GM19467 (cell line): Measurements from ENCODE around the gene BACE2.

Source experiments
- ATAC-seq: cut with Tn5 transposase; IDR thresholded peaks from one replicate; pipeline ENCODE4 v1.9.1; 2021; ENCODE audit warnings: mild to moderate bottlenecking, moderate library complexity; ENCODE audit not compliant: unreplicated experiment

The BACE2 gene

DNA sequence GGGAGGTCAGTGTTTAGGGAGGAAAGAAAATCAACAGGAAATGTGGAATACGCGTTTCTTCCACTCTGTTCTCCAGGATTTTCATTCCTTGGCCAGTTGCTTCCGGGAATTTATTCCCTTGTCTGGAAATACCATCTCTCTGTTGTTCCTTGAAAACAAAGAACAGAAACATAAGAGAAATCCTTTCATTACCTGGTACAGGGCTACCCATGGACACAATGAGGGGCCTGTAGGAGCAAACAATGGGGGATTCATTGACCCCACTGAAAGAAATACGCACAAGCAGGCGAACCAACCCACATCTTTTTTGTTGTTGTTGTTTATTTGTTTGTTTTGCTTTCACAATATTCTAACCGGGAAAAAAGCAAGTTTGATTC lies 20.0 kb upstream of the BACE2 start:
- no peak for ATAC-seq

DNA sequence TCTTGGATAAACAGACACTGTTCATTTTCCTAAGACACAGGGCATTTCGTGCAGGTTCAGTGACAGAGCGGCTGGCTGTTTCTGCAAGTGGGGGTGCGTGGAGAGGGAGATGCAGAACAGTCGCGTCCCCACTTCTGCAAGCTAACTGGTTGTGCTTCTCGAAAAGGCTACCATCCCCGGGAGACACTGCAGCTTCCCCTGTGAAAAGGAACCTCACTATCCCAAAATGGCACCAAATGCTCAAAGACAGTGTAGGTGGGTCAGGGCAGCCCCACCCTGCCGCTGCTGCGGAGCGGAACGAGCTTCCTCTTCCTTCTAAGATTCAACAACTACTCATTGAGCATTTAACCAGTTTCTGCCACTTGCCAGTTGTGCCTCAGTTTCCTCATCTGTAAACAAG lies 19.2 kb upstream of the BACE2 start:
- no peak for ATAC-seq

DNA sequence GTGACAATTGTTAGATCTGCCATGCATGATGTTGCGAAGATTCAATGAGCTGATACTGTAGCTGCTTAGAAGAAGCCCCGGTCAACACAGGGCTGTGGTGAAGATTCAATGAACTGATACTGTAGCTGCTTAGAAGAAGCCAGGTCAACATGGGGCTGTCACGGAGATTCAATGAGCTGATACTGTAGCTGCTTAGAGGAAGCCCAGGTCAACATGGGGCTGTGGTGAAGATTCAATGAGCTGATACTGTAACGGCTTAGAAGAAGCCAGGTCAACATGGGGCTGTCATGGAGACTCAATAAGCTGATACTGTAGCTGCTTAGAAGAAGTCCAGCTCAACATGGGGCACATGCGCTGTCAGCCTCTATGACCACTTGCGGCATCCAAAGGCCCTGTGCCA lies 18.8 kb upstream of the BACE2 start:
- no peak for ATAC-seq

GRCh38 chr21:41152147-41152546 lies 15.8 kb upstream of the BACE2 start:
- ATAC-seq, result no peak

DNA sequence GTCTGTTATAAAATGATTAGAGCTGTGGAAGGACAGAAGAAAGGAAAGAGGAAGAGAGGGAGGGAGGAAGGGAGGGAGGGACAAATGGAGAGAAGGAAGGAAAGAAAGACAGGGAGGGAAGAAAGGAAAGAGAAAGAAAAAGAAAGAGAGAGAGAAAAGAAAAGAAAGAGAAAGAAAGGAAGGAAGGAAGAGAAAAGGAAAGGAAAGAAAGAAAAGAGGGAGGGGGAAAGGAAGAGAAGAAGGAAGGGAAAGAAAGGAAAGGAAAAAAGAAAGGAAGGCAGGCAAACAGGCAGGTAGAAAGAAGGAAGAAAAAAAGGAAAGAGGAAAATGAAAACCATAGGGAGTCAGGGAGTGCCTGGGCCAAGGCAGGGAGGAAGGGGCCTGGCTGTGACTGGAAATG lies 14.5 kb upstream of the BACE2 start:
- ATAC-seq, result no peak

DNA sequence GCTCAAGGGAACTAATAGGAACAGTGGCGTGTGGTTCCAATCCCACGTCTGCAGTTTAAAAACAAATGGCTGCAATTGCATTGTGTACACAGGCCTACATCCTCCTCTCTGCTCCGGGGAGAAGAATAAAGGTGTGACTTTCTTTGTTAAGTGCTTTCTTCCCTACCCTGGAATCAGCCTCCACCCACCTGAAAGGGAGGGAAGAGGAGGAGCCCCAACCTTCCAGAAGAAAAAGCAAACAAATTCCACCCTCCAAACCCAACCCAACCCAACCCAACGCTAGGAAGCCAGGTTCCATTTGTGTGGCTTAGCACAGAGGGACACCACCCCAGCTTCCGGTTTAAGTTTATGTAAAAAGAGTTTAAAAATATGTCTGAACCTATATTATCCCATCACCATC lies 11.8 kb upstream of the BACE2 start:
- ATAC-seq, result no peak

DNA sequence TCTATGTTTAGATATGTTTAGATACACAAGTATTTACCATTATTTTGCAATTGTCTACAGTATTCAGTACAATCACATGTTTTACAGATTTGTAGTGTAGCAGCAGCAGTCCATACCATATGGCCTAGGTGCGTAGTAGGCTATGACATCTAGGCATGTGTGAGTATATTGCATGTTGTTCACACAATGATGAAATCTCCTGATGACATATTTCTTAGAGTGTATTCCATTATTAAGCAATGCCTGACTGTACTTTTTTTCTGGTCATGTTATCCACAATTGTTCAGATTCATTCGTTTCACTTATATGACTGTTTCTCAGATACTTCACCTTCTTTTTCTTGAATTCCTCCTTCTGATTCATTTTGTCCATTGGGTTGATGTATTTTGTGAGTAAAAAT lies 9.9 kb upstream of the BACE2 start:
- no peak for ATAC-seq

- ATAC-seq, result no peak
Observed at GRCh38 chr21:41160036-41160435, 7.9 kb upstream of the BACE2 start.

GRCh38 chr21:41161428-41161827 lies 6.5 kb upstream of the BACE2 start:
- no peak for ATAC-seq

- ATAC-seq, result no peak
Observed at GRCh38 chr21:41162096-41162495, 5.9 kb upstream of the BACE2 start.

DNA sequence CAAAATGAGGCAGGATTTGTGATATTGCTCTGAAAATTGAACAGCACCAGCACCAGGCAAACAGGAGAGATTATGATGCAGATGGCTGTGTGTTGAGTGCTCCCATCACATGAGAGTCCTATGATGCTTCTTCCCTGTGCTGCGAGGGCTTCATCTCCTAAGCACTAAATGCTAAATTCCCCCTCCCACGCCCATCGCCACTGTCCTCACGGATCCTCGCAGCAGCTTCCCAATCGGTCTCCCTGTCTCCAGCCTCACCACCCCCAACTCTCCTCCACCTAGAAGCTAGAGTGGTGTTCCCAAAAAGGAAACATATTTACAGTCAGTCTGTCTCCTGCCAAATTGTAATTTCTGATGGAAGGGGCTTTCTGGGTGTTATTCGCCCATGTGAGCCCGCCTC lies 4.9 kb upstream of the BACE2 start:
- ATAC-seq, result no peak

- no peak for ATAC-seq
Observed at GRCh38 chr21:41164052-41164451, 3.9 kb upstream of the BACE2 start.

DNA sequence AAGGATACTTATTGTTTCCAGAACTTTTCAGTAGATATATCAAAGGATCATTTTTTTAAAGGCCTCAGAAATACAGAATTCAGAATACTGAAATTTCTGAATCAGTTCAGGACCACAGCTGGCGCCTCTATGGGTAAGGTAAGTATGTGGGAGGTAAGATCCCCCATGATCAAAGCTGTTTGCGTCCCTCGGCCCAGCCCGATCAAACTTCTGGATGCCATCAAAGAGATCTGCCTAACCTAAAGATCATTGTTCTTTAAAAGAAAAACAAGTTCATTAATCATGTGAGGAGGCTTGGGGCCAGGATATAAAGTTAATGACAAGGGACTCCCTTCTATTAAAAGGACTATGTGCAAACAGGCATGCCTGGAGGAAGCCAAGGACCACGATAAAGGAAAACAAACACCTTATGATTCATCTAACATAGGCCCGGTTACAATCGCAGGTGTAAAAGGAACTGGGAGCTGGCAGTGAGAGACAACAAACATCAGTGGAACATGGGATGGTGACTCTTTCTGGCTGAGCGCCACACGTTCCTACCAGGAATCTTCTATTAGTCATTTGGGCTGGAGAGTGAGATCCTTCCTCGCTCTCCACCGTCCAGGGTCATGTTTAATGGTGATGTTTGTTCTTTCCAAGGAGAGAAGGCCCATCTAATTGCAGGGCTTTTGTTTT lies 2.8 kb upstream of the BACE2 start:
- ATAC-seq, result no peak

DNA sequence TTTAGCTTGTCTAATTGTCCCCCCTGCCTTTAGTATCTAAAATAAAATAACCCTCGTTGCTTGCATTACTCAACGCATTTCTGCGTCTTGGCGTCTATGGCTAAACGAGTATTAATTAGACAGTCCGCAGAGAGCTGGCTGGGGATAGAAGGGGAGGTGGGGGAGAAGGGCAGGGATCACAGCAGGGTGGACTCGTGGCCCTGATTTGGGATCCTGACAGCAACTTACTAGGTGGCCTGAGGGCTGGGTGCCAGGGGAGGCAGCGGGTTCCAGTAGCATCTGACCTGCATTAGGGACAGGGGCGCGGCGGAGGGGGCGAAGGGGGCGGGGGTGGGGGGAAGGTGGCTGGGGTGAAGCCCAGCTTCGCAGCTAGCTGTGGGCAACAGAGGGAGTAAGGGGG lies 1.1 kb upstream of the BACE2 start:
- ATAC-seq, result no peak

DNA sequence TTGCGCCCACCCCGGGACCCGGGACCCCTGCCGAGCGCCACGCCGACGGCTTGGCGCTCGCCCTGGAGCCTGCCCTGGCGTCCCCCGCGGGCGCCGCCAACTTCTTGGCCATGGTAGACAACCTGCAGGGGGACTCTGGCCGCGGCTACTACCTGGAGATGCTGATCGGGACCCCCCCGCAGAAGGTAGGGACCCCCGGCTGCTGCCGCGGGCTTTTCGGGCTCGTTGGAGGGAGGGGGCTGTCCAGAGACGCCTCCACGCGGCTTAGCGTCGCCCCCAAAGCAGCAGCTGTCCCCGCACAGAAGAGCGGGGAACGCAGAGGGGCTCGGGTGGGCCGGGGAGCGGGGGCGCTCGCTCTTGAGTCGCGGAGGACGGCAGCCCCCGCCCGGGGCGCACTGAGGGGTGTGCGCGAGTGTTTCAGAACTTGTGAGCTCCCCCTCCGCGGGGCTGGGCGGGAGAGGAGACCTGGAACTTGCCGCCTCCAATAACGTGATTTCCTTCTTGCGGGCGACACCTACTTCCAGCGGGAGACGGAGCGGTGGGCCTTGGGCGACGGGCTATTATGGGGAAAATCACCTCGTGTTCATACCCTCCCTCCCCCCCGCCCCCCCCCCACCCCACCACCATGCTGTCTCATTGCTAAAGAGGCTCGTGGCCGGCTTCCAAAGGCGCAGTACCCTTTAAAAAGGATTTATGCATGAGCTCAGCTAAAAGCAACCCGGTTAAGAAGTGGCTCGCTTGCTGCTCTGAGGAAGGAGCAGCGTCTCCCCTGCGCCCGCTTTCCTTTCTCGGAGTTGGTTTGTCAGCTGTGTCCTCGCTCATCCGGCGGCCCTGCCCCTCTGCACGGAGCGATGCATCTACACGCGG lies 664 bp downstream of the BACE2 start:
- ATAC-seq, result no peak

GRCh38 chr21:41169258-41169576 lies 1.3 kb downstream of the BACE2 start:
- no peak for ATAC-seq

DNA sequence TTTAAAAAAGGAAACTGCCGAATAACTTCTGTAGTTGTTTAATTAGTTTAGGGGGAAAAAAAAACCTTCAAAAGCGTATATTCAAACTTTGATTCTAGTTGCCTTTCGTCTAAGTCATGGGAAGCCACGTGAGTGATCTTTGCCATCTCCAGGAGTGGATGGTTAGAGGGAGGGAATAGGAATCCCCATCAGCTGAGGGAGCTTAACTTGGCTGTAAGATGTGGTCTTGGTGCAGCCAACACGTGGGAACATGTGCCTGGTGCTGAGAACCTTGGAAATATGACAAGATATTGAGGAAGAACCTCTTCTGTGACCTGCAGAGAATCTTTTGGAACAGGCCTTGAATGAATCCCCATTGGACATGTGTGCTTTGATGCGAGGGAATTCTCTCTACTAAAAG lies 1.7 kb downstream of the BACE2 start:
- no peak for ATAC-seq

- ATAC-seq, result no peak
Observed at GRCh38 chr21:41170442-41170841, 2.5 kb downstream of the BACE2 start.

DNA sequence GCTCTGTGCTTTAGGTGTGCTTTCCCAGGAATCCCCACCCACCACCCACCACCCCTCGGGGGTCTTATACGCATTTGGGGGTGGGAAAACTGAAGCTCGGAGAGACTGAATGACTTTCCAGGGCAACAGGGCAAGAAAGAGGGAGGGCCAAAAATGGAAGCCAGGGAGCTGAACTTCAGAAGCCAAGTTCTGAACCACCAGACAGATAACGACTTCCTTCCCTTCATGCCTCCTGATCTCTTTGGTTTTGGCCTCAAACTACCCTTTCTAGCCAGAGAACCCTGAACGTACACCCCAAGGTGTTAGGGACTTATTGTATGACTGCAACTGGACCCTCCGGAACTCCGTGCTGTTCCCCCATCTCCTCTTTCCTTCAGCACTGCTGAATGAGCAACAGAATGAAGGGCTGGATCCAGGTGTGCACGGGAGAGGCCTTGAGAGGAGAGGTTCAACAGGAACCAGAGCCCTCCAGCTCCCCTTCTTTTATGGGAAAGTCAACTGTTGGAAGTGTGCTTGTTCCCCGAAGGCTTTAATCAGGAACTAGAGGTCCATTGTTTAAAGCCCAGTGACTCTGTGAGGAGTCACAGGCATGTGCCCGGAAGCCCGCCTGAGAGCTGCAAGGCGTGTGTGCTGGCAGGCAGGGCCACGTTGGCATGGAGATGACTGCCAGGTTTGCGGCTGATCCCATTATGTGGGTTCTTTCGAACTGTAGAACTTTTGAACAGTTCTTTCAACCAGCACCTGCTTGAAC lies 3.1 kb downstream of the BACE2 start:
- ATAC-seq, result no peak

GRCh38 chr21:41175080-41175479 lies 7.1 kb downstream of the BACE2 start:
- ATAC-seq, result no peak

GRCh38 chr21:41176846-41177245 lies 8.9 kb downstream of the BACE2 start:
- no peak for ATAC-seq

DNA sequence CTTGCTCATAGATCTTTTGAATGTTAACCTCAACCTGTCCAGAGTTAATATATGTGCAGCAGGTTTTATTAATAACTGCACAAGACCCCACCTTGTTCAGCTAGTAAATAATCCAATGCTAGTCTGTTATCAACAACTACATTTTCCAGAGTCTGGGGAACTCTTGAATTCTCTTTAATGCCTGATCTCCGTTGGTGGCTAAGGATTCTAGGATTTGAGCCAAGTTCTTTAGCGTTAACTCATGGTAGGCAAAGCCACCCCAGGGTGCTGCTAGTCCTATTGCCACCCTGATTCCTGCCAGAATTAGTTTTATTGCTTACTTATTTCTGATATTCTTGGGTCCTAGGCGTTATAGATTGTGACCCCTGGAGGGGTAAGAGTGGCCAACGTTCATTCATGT lies 12.8 kb downstream of the BACE2 start:
- ATAC-seq, result no peak
